GM12878 (cell line): ENCODE measurements around the gene EDC4. TPM values are rescaled to one million over a fixed set of nuclear protein-coding genes. Genes with fewer than 3 reads are reported as not detected.
"Not testable (repeated sequence)": the region's sequence is repeated elsewhere in the genome, so short reads cannot be mapped to it uniquely, and the experiment has no call there.

Source experiments
- ATAC-seq: fragments of 200-7000 bp; cut with Tn5 transposase; 3 replicates; pipeline ENCODE4 v1.9.1; 2020; ENCODE audit warnings: mild to moderate bottlenecking, moderate library complexity
- BruUV-seq: library from RNA; stranded (reverse); fragments of 400-500 nt; replicated peaks from 2 replicates; lab custom pipeline; 2021; lab: Mats Ljungman, UMichigan
- CTCF ChIA-PET: fragments of 300-600 bp; sonication (Branson Sonifier 250); formaldehyde crosslinking; extraction: SDS; loops from one replicate; lab custom pipeline; 2021; ENCODE audit warnings: inconsistent platforms; lab: Yijun Ruan, JAX
- POLR2A ChIA-PET: fragments of 350-600 bp; formaldehyde crosslinking; extraction: SDS; loops from one replicate; lab custom pipeline; 2021; ENCODE audit warnings: inconsistent platforms; lab: Charles Lee
- RAD21 ChIA-PET: fragments of 300-600 bp; sonication (Branson Sonifier 250); formaldehyde crosslinking; loops from one replicate; lab custom pipeline; 2023; ENCODE audit warnings: antibody characterized with exemption; ENCODE audit not compliant: unreplicated experiment; lab: Charles Lee
- SMC1A ChIA-PET: fragments of 300-600 bp; sonication (Branson Sonifier 250); formaldehyde crosslinking; loops from one replicate; lab custom pipeline; 2023; ENCODE audit not compliant: unreplicated experiment, uncharacterized antibody; lab: Charles Lee
- DNase-seq: peaks from one replicate; pipeline ENCODE4 v3.0.0-alpha.2; 2011; ENCODE audit warnings: low read depth, low spot score
- FAIRE-seq: peaks from 3 replicates; lab custom pipeline; 2011; peaks lifted over from hg19 to GRCh38; lab: Jason Lieb, UNC
- H2AFZ ChIP-seq: 2 replicates; pipeline ENCODE4 v1.6.0; 2011; ENCODE audit warnings: low read depth, low read length, control low read depth; ENCODE audit not compliant: control insufficient read depth
- H3K27ac ChIP-seq: 2 replicates; pipeline ENCODE4 v1.5.1; 2011; ENCODE audit warnings: control low read depth; ENCODE audit not compliant: control insufficient read depth, insufficient read depth
- H3K27me3 ChIP-seq, 2 experiments: replicated peaks in 1 of 2; 2 replicates each; pipeline versions ENCODE4 v1.6.0 to v1.6.1; 2011; ENCODE audit warnings: low read length in 1 of 2; ENCODE audit not compliant: control insufficient read depth in 2 of 2, insufficient read depth in 2 of 2
- H3K36me3 ChIP-seq, 2 experiments: 2 replicates each; pipeline ENCODE4 v1.5.1; 2011; ENCODE audit warnings: low read length in 1 of 2; ENCODE audit not compliant: control insufficient read depth in 2 of 2, insufficient read depth in 2 of 2
- H3K4me1 ChIP-seq: 2 replicates; pipeline ENCODE4 v1.6.1; 2011; ENCODE audit warnings: mild to moderate bottlenecking, low read length, moderate library complexity, mixed read lengths; ENCODE audit not compliant: control insufficient read depth, insufficient read depth
- H3K4me2 ChIP-seq: 2 replicates; pipeline ENCODE4 v1.6.0; 2011; ENCODE audit warnings: control low read depth; ENCODE audit not compliant: control insufficient read depth, insufficient read depth
- H3K4me3 ChIP-seq: fragments of 200-600 bp; sonication (generic); 2 replicates; pipeline ENCODE4 v1.5.1; 2016
- H3K79me2 ChIP-seq: 2 replicates; pipeline ENCODE4 v1.6.0; 2011; ENCODE audit warnings: low read length; ENCODE audit not compliant: control insufficient read depth, insufficient read depth
- H3K9ac ChIP-seq: 2 replicates; pipeline ENCODE4 v1.8.0; 2011; ENCODE audit warnings: low read length, control low read depth, mixed read lengths; ENCODE audit not compliant: control insufficient read depth, insufficient read depth
- H3K9me3 ChIP-seq: replicated peaks from 3 replicates; pipeline ENCODE4 v1.5.1; 2011; ENCODE audit warnings: mild to moderate bottlenecking, low read length; ENCODE audit not compliant: control insufficient read depth, insufficient read depth
- H4K20me1 ChIP-seq: 2 replicates; pipeline ENCODE4 v1.6.0; 2011; ENCODE audit not compliant: control insufficient read depth, insufficient read depth
- BACH1 ChIP-seq: fragments of 450-650 bp; IDR thresholded peaks from 2 replicates; pipeline ENCODE4 v1.6.1; 2017; ENCODE audit warnings: mild to moderate bottlenecking, borderline replicate concordance
- CBX3 ChIP-seq: fragments of 200-600 bp; sonication (generic); IDR thresholded peaks from 2 replicates; pipeline ENCODE4 v1.6.1; 2016; ENCODE audit warnings: low read depth, borderline replicate concordance
- CHD1 ChIP-seq: IDR thresholded peaks from 2 replicates; pipeline ENCODE4 v1.6.1; 2012; ENCODE audit warnings: low read depth, low read length, improper control_type of control experiment
- CREM ChIP-seq: IDR thresholded peaks from 2 replicates; pipeline ENCODE4 v1.6.1; 2014; ENCODE audit warnings: antibody characterized with exemption, low read depth
- ESRRA ChIP-seq: IDR thresholded peaks from 2 replicates; pipeline ENCODE4 v1.6.1; 2012; ENCODE audit warnings: mild to moderate bottlenecking, low read length, improper control_type of control experiment
- EZH2 ChIP-seq: IDR thresholded peaks from 2 replicates; pipeline ENCODE4 v1.6.1; 2012; ENCODE audit warnings: low read depth, mild to moderate bottlenecking, control low read depth, inconsistent platforms, low read length, borderline replicate concordance; ENCODE audit not compliant: control insufficient read depth
- FOXK2 ChIP-seq: fragments of 450-650 bp; IDR thresholded peaks from 2 replicates; pipeline ENCODE4 v1.6.1; 2017; ENCODE audit warnings: mild to moderate bottlenecking, moderate library complexity
- IRF5 ChIP-seq: fragments of 450-650 bp; IDR thresholded peaks from 2 replicates; pipeline ENCODE4 v1.6.1; 2017; ENCODE audit warnings: borderline replicate concordance
- MEF2A ChIP-seq: IDR thresholded peaks from 2 replicates; pipeline ENCODE4 v1.6.1; 2011; ENCODE audit warnings: low read depth, mild to moderate bottlenecking, low read length, moderate library complexity; ENCODE audit not compliant: insufficient read depth
- MYC ChIP-seq: IDR thresholded peaks from 2 replicates; pipeline ENCODE4 v1.6.1; 2011; ENCODE audit warnings: mild to moderate bottlenecking, low read length, moderate library complexity, inconsistent platforms; ENCODE audit not compliant: insufficient read depth, insufficient replicate concordance, insufficient read length, severe bottlenecking
- NFXL1 ChIP-seq: fragments of 450-650 bp; IDR thresholded peaks from 2 replicates; pipeline ENCODE4 v1.6.1; 2017; ENCODE audit warnings: antibody characterized with exemption, mild to moderate bottlenecking, borderline replicate concordance
- NR2F1 ChIP-seq: fragments of 450-650 bp; conservative IDR thresholded peaks from 2 replicates; pipeline ENCODE4 v1.6.1; 2017; ENCODE audit warnings: mild to moderate bottlenecking
- SMAD5 ChIP-seq: IDR thresholded peaks from 2 replicates; pipeline ENCODE4 v1.6.1; 2016; ENCODE audit warnings: antibody characterized with exemption, low read depth
- STAT3 ChIP-seq: IDR thresholded peaks from 2 replicates; pipeline ENCODE4 v1.6.1; 2011; ENCODE audit warnings: low read depth, low read length, improper control_type of control experiment
- TAF1 ChIP-seq: IDR thresholded peaks from 2 replicates; pipeline ENCODE4 v1.6.1; 2011; ENCODE audit warnings: mild to moderate bottlenecking, low read depth, low read length, borderline replicate concordance
- TARDBP ChIP-seq: IDR thresholded peaks from 2 replicates; pipeline ENCODE4 v1.6.1; 2016; ENCODE audit warnings: borderline replicate concordance
- USF2 ChIP-seq: IDR thresholded peaks from 2 replicates; pipeline ENCODE4 v1.6.1; 2011; ENCODE audit warnings: low read depth, low read length, improper control_type of control experiment, borderline replicate concordance
- ZNF217 ChIP-seq: fragments of 450-650 bp; IDR thresholded peaks from 2 replicates; pipeline ENCODE4 v1.6.1; 2017; ENCODE audit warnings: antibody characterized with exemption, mild to moderate bottlenecking
- WGBS: methylation state at CpG from one replicate; pipeline ENCODE4 v1.1.6; 2016; ENCODE audit warnings: low lambda C conversion rate; ENCODE audit not compliant: insufficient replicate concordance, insufficient coverage; ENCODE audit errors: missing lambda C conversion rate; 5-methylcytosine and 5-hydroxymethylcytosine counted together
- in situ Hi-C: fragments of 300-500 bp; cut with MboI; formaldehyde crosslinking; loops from 9 replicates; pipeline ENCODE4 v1.14.3; 2018; ENCODE audit warnings: mixed read lengths
- intact Hi-C: fragments of 100-400 bp; cut with micrococcal nuclease; formaldehyde crosslinking; loops from one replicate; pipeline ENCODE4 v1.14.2; 2022; ENCODE audit not compliant: unreplicated experiment
- polyA plus RNA-seq, 11 experiments: library from polyadenylated mRNA; depleted of rRNA in 4 of 11; unstranded in 6 of 11; stranded (reverse) in 5 of 11; fragments of >200 nt; fragmentation: Nextera tagmentation in 4 of 11; fragmentation: Illumina TruSeq in 1 of 11; extraction: Ambion mirVana in 4 of 11; extraction: Trizol in 1 of 11; gene quantifications; 1 replicate in 1 of 11; 2 replicates in 10 of 11; pipeline versions ENCODE4 v1.2.1 to v1.2.3, GENCODE V29; 2011 to 2016; ENCODE audit warnings: inconsistent platforms in 2 of 11, missing spikeins in 2 of 11, low read depth in 1 of 11
- total RNA-seq, 4 experiments: library from RNA; depleted of rRNA in 3 of 4; stranded (reverse); fragments of >200 nt in 3 of 4; fragmentation: Illumina TruSeq in 1 of 4; extraction: Trizol in 1 of 4; gene quantifications; 2 replicates each; pipeline versions ENCODE4 v1.2.1 to v1.2.3, GENCODE V29; 2013 to 2021

The EDC4 gene
- total and polyA plus RNA-seq, 10 of the 15 experiments (the other 5 are each of a cell fraction or from before 2014, with no cell fraction given): 1.2 to 86.0 (median 53.4) TPM

- CTCF ChIA-PET: interaction anchor here (1.1 to 2.2 kb wide), 8 partner anchors 9 to 312 kb away, joined by 3 to 31 read pairs (median 5); partner anchors contain the start of genes NUTF2, RANBP10 and TSNAXIP1
- FAIRE-seq: no peak
- in situ Hi-C loops: no loop called here
Observed at GRCh38 chr16:67834242-67834614, 38.6 kb upstream of the EDC4 start.

GRCh38 chr16:67837190-67837589 lies 35.7 kb upstream of the EDC4 start:
- H3K9me3 ChIP-seq, H3K27ac ChIP-seq, H4K20me1 ChIP-seq, intact Hi-C loops, H3K36me3 ChIP-seq, BruUV-seq, H3K27me3 ChIP-seq, H2AFZ ChIP-seq, in situ Hi-C loops, DNase-seq, ATAC-seq, H3K4me2 ChIP-seq, H3K9ac ChIP-seq, FAIRE-seq, H3K4me3 ChIP-seq: not testable (repeated sequence)
- H3K4me1 ChIP-seq: peaks cover 10% of the 10 kb centered on the region
- SMC1A ChIA-PET: interaction anchor here (1.0 kb wide), 1 partner anchor 7 kb away, joined by 3 read pairs; no protein-coding TSS in a partner anchor
- H3K79me2 ChIP-seq: peaks cover 13% of the 10 kb centered on the region
- POLR2A ChIA-PET: interaction anchor here (0.7 kb wide), 1 partner anchor 23 kb away, joined by 3 read pairs; no protein-coding TSS in a partner anchor
- CTCF ChIA-PET: interaction anchor here (1.1 to 2.2 kb wide), 2 partner anchors 21 to 24 kb away, joined by 3 to 8 read pairs; no protein-coding TSS in a partner anchor
- WGBS: 73% methylated on average over 9 of the region's 10 CpGs
- RAD21 ChIA-PET: interaction anchor here (0.9 kb wide), 1 partner anchor 28 kb away, joined by 3 read pairs; no protein-coding TSS in a partner anchor

More at GRCh38 chr16:67834242-67834614, 38.6 kb upstream of the EDC4 start:
- peaks cover 7% of the 10 kb centered on the region for H3K4me1 ChIP-seq
- no peak for TF ChIP-seq USF2
- TF ChIP-seq MEF2A: no peak
- TF ChIP-seq EZH2: no peak
- no peak for TF ChIP-seq MYC
- no peak for TF ChIP-seq ZNF217
- no peak for TF ChIP-seq CREM
- TF ChIP-seq CBX3: no peak
- no peak for TF ChIP-seq NR2F1
- no peak for TF ChIP-seq TARDBP
- TF ChIP-seq ESRRA: no peak
- TF ChIP-seq STAT3: no peak
- no peak for TF ChIP-seq TAF1
- no peak for TF ChIP-seq BACH1
- TF ChIP-seq NFXL1: no peak
- no peak for TF ChIP-seq SMAD5
- no peak for TF ChIP-seq CHD1
- TF ChIP-seq IRF5: no peak
- TF ChIP-seq FOXK2: no peak
- POLR2A ChIA-PET: interaction anchor here (0.8 to 2.0 kb wide), 5 partner anchors 11 to 116 kb away, joined by 3 to 29 read pairs (median 3); partner anchors contain the start of genes NUTF2 and PSMB10
- H3K4me2 ChIP-seq: peak overlapping the region; percentile 90
- BruUV-seq: no TSS peak
- intact Hi-C loops: no loop called here
- H2AFZ ChIP-seq: peak overlapping the region; percentile 99
- RAD21 ChIA-PET: interaction anchor here (0.7 to 1.4 kb wide), 6 partner anchors 11 to 115 kb away, joined by 3 to 9 read pairs (median 5); partner anchors contain the start of genes GFOD2, PSMB10, RANBP10 and TSNAXIP1
- ATAC-seq (no peak), DNase-seq (no peak)
- H3K36me3 ChIP-seq: peaks cover 2 to 5% of the 10 kb centered on the region in 2 experiments; a peak in 3 of 4 replicates
- no peaks in the 10 kb centered on the region for H3K27me3 ChIP-seq
- H3K4me3 ChIP-seq: peak overlapping the region; percentile 91
- SMC1A ChIA-PET: interaction anchor here (0.9 to 1.9 kb wide), 6 partner anchors 10 to 313 kb away, joined by 3 to 10 read pairs (median 3); partner anchors contain the start of gene NUTF2
- H3K79me2 ChIP-seq: peaks cover 13% of the 10 kb centered on the region
- H3K27ac ChIP-seq: no peak overlapping the region
- H4K20me1 ChIP-seq: no peaks in the 10 kb centered on the region
- 84% methylated on average over 10 of the region's 10 CpGs for WGBS
- peak overlapping the region; percentile 87; the same call in 1 of the 2 replicates for H3K9ac ChIP-seq
- no peaks in the 10 kb centered on the region for H3K9me3 ChIP-seq
